ENCODE results near the gene ZNG1A.
"Not testable (repeated sequence)": the region's sequence is repeated elsewhere in the genome, so short reads cannot be mapped to it uniquely, and the experiment has no call there.

Gene ZNG1A

DNA sequence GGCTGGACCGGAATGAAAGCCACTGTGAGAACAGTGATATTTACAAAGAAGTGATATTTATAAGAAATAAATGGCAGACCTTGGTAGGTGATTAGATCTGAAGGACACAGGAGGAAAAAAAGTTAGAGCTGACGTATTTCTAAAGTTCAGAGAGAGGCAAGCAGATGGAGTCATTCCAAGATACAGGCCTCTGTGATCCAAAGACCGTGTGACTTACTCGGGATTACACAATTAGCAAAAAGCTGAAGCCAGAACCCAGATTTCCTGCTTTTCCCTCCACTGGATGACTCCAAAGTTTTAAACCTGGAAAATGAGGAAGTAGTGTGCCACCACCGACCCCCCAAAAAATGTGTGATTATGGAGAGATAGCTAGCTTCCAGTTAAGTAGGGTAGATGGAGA lies 32.7 kb upstream of the ZNG1A start:
- DNase-seq (ENCODE audit: insufficient read length, low spot score) = no peak
- FAIRE-seq = no peak
- TF ChIP-seq, protein P1, sequence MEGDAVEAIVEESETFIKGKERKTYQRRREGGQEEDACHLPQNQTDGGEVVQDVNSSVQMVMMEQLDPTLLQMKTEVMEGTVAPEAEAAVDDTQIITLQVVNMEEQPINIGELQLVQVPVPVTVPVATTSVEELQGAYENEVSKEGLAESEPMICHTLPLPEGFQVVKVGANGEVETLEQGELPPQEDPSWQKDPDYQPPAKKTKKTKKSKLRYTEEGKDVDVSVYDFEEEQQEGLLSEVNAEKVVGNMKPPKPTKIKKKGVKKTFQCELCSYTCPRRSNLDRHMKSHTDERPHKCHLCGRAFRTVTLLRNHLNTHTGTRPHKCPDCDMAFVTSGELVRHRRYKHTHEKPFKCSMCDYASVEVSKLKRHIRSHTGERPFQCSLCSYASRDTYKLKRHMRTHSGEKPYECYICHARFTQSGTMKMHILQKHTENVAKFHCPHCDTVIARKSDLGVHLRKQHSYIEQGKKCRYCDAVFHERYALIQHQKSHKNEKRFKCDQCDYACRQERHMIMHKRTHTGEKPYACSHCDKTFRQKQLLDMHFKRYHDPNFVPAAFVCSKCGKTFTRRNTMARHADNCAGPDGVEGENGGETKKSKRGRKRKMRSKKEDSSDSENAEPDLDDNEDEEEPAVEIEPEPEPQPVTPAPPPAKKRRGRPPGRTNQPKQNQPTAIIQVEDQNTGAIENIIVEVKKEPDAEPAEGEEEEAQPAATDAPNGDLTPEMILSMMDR (IDR thresholded peaks at IDR 0.05; ENCODE audit: insufficient read depth, missing control alignments) = no peak

DNA sequence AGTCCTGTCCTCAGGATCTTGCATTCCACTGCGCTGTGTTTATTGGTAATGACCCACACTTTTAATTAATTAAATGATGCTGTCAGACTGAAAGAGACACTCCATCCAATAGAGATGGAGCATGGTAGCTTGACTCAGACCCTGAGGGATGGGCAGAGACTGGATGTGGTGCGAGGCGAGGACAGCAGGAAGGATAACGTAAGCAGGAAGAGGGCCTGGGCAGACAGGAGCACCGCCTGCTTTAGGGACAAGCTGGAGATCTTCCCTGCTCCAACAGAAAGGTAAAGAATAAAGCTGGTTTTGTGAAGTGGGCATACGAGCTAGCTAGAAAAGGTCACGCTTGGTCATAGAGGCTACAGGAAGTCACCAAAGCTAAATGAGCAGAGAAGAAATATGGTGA lies 32.2 kb upstream of the ZNG1A start:
- TF ChIP-seq, protein P1 (IDR thresholded peaks at IDR 0.05; ENCODE audit: insufficient read depth, missing control alignments) = no peak
- FAIRE-seq (no peak), DNase-seq (ENCODE audit: insufficient read length, low spot score) (no peak)

DNA sequence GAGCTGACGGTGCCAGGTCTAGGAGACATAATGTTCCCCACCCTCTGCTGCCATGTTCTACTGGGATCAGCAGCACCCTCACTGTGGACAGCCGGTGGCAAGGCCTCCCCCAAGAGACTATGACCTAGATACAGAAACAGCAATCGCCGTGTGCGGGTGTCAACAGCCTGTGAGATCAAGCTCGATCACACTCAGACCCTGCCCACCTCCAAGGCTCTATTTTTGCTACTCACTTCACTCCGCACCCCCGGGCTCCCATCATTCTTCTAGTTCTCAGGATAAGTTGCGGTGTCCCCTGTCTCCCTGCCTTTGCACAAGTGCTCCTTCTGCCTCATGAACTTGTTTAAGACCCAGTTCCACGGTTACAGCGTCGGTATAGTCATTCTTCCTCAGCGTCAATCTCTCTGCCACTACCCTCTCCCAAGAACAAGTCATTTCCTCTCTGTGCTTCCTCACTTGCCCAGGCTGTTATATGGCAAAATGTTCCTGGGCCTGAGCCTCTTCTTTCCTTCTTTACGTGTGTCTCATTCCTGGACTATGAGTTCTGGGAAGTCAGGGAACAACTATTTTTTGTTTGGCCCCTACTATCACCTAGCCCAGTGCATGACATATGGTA lies 30.4 kb upstream of the ZNG1A start:
- DNase-seq (ENCODE audit: insufficient read length, low spot score) (no peak), FAIRE-seq (no peak)
- TF ChIP-seq, protein P1 (IDR thresholded peaks at IDR 0.05; ENCODE audit: insufficient read depth, missing control alignments) = no peak

DNA sequence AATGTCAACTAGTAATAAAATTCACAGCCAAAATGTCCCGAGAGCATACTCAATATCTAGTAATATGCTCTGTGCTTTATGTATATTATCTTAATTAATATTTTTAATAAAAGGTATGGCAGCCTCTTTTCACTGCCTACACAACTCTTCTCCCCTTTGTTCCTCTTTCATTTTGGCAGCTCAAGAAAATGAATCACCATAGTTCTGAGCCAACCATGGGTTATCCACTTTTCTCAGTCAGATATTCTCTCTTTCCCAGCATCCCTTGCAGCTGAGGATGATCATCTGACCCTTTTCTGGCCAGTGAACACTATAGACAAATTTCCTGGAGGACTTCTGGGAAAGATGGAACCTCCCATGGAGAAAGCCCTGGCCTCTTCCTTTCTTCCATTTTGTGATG lies 27.6 kb upstream of the ZNG1A start:
- FAIRE-seq (no peak), DNase-seq (ENCODE audit: insufficient read length, low spot score) (no peak)
- TF ChIP-seq, protein P1 (IDR thresholded peaks at IDR 0.05; ENCODE audit: insufficient read depth, missing control alignments) = no peak

DNA sequence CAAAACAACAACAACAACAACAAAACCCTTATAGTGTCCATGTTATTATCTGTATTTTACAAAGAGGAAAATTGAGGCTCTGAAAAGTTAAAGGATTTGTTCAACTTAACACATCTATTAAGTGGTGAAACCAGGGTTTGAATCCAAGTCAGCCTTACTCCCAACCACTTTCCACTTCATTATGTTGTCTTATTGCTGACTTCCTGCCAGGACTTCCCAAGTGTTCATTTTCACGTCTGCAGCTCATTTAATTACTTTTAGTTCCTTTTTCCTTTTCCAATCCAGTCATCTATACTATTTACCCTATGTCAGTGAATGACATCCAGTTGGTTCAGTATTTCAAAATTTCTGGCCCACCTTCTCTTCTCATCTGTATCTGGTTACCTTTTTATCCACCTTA lies 20.7 kb upstream of the ZNG1A start:
- not testable (repeated sequence) for FAIRE-seq; DNase-seq (ENCODE audit: insufficient read length, low spot score)

DNA sequence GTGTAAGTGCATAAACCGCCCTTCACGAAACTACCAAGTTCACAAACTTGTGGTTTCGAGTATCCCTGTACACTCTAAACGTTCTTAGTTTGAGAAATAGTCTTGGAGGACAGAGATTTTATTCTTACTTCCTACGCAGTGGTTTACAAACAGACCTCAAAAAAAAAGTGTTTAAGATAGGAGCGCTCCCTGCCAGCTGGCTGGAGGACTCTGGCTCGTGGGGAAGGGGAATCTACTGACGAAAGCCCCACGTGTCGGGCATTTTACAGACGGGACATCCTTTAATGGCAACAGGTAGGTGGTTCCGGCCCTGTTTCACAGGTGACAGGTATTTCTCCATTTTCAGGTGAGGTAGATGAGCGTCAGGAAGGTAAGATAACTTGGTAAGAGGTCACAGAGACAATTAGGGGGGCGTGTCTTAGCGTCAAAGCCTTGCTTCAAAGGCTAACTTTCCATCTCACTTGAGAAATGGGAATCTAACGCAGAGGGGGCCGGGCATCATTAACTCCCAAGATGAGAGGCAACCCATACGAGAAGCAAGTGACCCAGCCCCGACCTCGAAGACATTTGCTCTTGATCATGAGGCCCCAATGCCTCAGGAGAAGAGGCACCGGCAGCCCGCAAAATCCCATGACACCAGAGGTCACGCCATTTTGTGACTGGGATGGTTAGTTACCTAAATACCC lies 573 bp downstream of the ZNG1A start:
- FAIRE-seq; DNase-seq (ENCODE audit: insufficient read length, low spot score): not testable (repeated sequence)

DNA sequence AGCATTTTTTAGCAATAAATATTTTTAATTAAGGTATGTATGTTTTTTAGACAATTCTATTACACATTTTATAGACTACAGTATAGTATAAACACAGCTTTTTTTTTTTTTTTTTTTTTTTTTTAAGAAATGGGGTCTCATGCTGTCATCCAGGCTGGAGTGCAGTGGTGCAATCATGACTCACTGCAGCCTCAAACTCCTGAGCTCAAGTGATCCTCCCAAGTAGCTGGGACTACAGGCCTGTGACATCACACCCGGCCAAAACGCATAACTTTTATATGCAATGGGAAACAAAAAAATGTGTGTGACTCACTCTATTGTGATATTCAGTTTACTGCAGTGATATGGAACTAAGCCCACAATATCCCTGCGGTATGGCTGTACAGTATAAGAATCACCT lies 9.1 kb downstream of the ZNG1A start:
- not testable (repeated sequence) for DNase-seq (ENCODE audit: insufficient read length, low spot score); FAIRE-seq

DNA sequence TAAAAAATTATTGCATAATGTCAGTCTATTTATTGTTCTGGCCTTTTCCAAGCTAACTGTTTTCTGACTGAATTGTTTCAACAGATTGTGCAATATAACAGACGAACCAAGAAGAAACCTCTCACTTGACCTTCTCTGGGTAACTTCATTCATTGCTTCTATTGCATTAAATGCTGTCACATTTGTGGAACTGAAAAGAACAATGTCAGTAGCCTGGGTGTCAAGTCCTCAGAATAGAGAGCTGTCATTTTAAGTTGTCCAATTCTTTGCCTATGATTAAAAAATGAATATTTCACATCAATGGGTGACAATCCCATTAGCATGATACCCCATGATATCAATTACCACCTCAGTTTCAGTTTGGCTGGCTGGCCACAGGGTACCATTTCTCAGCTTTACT lies 19.0 kb downstream of the ZNG1A start:
- FAIRE-seq; DNase-seq (ENCODE audit: insufficient read length, low spot score): not testable (repeated sequence)

DNA sequence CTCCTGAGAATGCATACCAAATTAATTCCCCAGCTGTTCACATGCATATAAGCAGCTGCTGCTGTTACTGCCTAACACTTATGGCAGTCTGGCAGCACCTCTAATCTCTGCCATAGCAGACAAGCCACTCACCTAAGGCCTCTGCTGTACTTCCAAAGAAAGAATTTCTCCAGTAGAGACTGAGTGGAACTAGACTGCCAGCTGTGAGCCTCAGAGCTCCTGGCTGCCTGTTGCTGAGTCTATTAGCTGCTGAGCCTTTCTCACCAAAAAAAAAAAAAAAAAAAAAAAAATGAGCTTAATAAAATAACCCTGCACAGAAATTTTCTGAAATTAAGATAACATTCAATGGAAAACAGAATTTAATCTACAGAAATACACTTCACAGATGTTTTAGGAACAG lies 27.7 kb downstream of the ZNG1A start:
- not testable (repeated sequence) for DNase-seq (ENCODE audit: insufficient read length, low spot score); FAIRE-seq

DNA sequence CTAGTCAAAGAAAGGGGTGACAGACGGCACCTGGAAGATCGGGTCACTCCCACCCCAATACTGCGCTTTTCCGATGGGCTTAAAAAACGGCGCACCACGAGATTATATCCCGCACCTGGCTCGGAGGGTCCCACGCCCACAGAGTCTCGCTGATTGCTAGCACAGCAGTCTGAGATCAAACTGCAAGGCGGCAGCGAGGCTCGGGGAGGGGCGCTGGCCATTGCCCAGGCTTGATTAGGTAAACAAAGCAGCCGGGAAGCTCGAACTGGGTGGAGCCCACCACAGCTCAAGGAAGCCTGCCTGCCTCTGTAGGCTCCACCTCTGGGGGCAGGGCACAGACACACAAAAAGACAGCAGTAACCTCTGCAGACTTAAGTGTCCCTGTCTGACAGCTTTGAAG lies 39.0 kb downstream of the ZNG1A start:
- DNase-seq (ENCODE audit: insufficient read length, low spot score); FAIRE-seq: not testable (repeated sequence)

DNA sequence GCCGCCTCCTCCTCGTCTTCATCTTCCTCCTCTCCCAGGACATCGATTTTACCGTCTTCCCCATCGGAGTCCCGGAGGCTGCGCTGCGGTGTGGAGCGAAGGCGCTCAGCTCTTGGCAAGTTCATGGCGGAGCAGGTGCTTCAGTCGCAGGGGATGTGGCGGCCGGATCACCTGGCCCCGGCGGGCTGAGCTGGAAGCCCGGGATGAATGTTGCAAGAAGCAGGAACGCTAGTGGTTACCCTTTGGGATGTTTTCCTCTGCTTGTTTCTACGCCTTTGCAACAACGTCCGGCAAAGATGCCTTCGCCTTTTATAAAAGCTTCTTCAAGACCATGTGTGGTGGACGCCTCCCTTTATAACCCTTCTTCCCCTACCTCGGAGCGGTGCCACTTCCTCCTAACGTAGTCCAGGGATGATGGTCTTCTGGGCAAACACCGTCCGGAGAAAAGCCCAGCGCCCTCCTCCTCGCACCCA lies 60.8 kb downstream of the ZNG1A start, which contains the start of gene FOXD4:
Gene FOXD4, minus strand, starts transcription at position 423 of the 473 bp plus-strand sequence. Its CDS starts 298 bp downstream, at position 125.
- DNase-seq (ENCODE audit: insufficient read length, low spot score); FAIRE-seq: not testable (repeated sequence)

DNA sequence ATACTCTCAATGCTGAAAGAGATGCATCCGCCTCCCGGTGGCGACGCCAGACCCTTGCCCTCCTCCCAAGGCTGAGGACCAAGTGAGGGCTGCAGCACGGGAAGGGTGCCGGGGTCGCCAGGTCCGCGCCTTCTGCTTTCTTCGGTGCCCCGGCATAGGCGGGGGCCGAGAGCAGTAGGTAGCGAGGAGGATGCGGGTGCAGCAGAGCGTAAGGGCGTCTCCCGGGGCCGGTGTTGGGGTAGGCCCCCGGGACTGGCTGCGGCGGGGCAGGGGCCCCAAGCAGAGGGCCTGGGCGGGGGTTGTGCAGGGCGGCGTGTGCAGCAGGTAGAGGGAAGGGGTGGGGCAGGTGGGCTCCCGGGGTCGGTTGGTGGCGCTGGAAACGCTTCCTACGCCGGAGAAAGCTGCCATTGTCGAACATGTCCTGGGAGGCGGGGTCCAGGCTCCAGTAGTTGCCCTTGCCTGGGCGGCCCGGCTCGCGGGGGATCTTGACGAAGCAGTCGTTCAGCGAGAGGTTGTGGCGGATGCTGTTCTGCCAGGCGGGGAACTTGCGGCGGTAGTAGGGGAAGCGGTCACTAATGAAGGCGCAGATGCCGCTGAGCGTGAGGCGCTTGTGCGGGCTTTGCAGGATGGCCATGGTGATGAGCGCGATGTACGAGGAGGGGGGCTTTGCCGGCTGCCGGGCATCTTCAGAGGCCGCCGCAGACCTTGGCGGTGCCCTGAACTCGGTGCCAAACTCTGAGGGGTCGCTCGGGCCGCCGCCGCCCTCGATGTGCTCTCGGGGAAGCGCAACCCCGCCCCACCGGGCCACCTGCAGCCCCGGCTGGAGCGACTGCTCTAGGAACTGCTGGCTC lies 61.5 kb downstream of the ZNG1A start:
- not testable (repeated sequence) for FAIRE-seq; DNase-seq (ENCODE audit: insufficient read length, low spot score)

DNA sequence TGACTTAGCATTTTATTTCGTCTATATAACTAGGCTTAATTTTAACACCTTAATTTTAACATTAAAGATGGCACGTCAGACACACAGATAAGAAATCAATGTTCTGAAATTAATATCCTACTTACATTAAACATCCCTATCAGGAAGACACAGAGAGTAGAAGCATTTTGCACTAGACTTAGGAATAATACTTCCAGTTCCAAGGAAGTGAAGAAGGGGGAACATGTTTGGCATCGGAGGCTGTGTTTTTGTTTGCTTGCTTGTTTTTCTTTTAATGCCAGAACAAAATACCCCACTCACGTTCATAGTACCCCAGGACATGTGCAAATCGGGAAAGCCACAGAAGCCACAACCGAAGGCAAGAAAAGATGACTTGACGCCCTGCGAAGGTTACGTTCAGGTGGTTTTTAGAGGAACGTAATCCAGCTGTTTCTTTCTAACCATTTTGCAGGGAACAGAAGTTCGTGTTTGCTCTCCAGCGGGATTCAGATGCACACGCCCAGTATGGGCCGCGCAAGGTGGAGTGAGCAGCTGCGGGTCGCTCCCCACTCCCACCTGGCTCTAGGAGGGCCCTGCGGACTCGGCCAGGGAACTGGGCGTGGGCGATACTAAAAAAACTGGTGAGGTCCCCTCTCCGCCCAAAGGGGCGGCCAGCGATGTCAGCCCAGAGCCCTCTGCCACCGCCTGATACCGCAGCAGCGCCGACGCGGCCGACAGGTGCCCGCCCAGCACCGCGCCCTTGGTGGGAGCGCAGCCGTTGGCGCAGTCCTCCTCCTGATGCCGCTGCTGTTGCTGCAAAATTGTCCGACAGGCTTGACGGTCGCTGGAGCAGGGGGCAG lies 62.4 kb downstream of the ZNG1A start:
- DNase-seq (ENCODE audit: insufficient read length, low spot score); FAIRE-seq: not testable (repeated sequence)

DNA sequence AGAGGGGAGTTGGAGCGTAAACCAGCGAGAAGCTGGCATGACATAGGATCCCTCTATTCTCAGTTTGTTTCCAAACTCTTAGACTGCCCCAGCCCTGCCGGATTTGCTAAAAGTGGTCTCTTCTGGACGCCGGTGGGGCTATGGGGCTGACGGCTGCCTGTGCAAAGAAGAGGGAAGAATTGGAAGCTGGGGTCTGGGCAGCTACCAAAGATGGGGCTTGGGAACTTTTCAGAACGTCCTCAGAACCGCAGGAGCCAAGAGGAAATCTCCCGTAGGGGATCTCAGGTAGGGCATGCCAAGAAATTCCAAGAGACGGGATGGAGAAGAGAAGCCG lies 63.8 kb downstream of the ZNG1A start:
- not testable (repeated sequence) for FAIRE-seq; DNase-seq (ENCODE audit: insufficient read length, low spot score)
